Stimulated activated CD4-positive, alpha-beta T cell treated with anti-CD3 and anti-CD28 coated beads, Interleukin-1b, Interleukin-23, amount 100 ng/mL, for 4 hours (primary cell): ENCODE results near the gene KDM1A.

Source experiments
- DNase-seq, 2 donors: peaks; one replicate each; pipeline ENCODE4 v3.0.0-alpha.2; 2020; ENCODE audit warnings: low read depth in 2 of 2

The KDM1A gene

GRCh38 chr1:23110391-23110790 lies 91.1 kb downstream of the KDM1A start:
- no peak for DNase-seq

- DNase-seq, result peak in 1 of 2 donors; percentile 21
These were observed 92.6 kb downstream of the KDM1A start for GRCh38 chr1:23111600-23112535.

DNA sequence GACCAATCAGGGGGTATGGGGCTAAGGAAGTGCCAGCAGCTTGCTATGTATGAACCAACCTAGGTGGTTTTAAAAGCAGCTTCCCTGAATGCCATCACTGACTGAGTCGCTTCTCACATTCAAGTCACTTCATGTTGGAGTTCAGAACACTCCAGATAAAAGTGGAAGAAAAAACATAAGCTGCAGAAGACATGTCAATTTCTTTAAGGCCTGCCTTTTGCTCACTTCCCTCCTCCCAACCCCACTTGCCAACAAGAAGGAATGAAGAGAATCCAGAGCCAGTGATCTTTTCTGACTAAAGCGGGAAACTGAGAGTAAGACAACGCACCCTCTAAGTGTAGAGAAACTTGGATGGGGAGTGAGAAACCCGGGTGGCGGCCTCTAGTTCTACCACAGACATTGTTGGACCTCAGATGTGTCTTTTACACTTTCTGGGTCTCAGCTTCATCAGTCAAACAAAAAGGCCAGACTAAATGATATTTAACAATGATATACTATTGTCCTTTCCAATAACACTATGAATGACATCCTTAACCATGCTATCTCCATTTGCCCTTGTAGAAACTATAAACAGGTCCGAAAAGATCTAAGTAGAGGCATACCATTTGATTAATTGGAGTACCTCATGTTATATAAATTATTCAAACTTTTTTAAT lies 95.3 kb downstream of the KDM1A start:
- DNase-seq, result no peak

DNA sequence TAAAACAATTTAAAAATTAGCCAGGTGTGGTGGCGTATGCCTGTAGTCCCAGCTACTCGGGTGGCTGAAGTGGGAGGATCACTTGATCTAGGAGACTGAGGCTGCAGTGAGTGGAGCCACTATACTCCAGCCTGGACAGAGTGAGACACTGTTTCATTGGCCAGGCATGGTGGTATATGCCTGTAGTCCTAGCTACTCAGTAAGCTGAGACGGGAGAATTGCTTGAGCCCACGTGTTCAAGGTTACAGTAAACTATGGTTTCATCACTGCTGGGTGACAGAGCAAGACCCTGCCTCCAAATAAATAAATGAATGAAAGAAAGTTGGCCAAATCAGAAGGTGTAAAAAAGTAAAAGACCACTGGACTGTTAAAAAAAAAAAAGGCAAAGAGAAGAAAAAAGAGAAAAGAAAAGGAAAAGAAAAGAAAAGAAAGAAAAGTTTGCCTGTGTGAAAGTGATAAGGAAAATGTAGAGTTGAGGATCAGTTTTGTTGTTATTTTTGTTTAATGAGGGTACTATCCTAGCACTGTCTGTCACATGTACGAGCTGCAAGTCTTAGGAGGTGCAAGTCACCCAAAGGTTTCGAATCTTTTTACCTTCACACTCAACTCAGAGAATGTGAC lies 97.1 kb downstream of the KDM1A start:
- DNase-seq, result no peak

DNA sequence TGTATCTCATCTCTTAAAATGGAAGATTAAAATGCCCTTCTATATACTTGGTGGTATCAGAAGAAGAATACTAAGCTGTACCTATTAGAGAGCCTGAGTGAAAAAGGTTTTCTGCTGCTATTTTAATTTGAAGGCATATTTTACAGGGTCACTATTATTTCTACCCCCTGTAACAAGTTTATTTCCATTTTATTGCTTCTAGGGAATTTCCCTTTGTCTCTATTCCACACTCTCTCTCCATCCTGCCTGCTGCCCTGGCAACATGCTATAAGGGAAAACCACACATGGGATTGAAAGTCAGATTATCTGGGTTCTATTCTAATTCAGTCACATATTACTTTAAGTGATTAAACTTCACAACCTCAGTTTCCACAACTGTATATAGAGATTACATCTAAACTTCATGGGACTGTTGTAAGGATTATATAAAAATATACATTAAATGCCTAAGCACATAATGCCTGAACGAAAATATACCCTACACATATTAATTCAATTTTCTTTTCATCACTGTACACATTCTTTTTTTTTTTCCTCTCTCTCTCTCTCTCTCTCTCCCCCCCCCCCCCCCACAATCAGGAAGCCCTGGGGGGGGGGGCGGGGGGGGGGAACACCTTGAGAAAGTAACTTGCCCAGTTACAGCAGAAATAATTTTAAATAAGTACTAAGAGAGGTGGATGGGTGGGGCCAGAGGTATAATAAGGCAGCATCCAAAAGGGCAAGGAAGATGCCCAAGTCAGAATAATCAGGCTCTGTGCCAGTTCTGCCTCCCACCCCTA lies 97.8 kb downstream of the KDM1A start:
- no peak for DNase-seq

DNA sequence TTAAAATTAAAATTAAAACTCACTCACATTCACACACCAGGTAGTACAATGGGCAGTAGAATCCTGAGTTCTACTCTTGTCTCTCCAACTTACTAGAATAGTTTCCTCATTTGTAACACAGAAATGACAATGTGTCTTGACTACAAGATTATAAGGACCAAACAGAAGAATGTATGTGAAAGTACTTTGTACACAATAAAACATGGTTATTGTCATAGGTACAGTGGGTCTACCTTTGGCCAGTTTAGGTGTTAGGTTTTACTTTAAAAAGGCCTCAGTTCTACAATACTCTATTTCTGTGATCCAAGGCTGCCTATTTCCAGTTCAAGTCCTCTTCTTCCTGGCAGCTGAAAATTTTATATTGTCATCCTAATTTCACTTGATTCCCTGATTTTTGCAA lies 99.1 kb downstream of the KDM1A start:
- no peak for DNase-seq

DNA sequence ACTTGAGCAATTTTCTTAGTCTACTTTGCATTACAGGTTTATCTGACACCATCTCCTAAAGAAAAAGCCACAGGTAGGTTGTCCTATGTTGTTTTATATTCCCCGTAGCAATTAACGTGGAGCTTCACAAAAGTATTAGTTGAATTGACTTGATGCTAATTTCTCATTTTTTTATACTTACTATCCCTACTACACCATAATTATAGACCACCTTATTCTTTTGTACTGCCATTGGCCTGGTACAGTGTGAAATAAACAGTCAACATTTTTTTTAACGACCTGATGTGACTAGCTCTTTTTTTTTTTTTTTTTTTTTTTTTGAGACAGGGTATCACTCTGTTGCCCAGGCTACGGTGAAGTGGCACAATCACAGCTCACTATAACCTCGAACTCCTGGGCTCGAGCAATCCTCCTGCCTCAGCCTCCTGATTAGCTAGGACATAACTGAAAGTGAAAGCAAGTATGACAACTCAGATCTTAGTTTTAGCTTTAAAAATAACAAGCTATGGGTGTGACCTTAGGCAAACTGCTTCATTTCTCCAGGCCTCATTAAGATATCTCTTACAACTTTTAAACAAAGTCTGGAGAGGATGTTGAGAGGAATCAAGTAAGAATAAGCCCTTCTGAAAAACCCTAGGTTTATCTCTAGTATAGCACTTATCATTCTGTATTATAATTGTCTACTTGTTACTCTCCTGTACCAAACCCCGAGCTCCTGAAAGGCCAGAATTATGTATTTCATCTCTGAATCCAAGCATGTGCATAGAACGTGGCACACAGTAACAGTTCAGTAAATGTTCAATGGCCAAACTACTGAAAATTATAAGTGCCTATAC lies 99.9 kb downstream of the KDM1A start:
- no peak for DNase-seq

DNA sequence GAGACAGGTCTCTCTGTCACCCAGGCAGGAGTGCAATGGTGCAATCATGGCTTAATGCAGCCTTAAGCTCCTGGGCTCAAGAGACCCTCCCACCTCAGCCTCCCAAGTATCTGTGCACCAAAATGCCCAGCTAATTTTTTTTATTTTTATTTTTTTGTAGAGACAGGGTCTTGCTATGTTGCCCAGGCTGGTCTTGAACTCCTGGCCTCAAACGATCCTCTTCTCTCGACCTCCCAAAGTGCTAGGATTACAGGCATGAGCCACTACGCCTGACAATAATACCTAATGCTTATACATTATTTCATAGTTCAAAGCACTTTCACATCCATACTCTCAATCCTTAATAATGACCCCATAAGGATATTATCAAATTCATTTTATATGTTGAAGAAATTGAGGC lies 101.1 kb downstream of the KDM1A start:
- no peak for DNase-seq

- DNase-seq, result no peak
These were observed 102.9 kb downstream of the KDM1A start for GRCh38 chr1:23122023-23122748.

DNA sequence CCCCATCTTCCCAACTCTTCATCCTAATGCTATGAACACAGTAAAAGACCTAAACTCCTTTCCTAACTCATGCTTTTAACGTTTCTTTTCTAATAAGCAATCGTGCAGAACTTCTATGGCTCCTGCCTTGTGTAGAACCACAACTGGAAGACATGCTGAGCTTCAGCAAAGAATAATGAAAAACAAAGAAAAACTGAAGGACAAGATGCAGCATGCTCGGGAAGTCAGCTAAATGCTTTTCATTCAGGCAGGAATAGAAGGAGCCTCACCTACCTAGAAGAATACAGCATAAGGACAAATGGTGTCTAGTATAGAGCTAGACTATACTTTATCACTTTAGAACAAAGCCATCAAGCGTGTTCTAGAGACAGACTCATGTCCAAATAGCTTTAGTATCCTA lies 103.5 kb downstream of the KDM1A start:
- DNase-seq, result no peak

GRCh38 chr1:23123528-23123927 lies 104.3 kb downstream of the KDM1A start:
- no peak for DNase-seq

- no peak for DNase-seq
These were observed 105.2 kb downstream of the KDM1A start for GRCh38 chr1:23124259-23125026.

DNA sequence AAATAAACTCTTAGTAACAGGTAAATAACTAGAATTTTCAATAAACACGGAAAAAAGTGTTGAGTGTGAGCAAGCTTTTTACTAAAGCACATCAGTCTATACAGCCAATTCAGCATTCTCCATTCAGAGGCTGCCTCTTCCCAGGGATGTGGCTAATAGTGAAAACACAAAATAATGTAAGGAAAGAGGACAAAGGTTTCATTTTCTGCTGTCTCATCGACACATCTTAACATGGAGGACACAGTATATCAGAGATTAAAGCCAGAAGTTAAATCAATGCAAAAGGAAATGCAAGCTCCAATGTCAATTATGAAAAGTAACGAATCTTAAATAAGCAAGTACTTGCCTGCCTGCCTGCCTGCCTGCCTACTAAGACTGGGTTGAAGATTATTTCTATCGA lies 106.2 kb downstream of the KDM1A start:
- no peak for DNase-seq

GRCh38 chr1:23126200-23126599 lies 106.9 kb downstream of the KDM1A start:
- DNase-seq, result no peak

- DNase-seq, result no peak
These were observed 107.5 kb downstream of the KDM1A start for GRCh38 chr1:23126801-23127200.

DNA sequence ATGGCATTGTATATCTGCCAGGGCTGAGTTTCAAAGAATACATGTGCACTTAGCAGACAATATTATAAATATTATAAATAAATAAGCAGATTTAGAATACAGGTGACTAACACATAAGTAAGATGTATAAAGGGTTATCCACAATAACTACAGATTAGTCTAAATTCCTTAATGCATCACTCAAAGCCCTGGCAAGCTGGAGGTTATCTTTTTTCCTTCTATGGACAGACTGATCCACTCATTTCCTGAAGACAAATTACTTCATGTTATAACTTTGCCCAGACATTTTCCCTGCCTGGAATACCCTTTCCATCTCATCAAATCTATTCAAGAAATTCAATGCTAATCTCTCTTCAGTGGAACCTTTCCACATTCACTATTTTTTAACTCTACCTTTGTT lies 110.6 kb downstream of the KDM1A start:
- no peak for DNase-seq

DNA sequence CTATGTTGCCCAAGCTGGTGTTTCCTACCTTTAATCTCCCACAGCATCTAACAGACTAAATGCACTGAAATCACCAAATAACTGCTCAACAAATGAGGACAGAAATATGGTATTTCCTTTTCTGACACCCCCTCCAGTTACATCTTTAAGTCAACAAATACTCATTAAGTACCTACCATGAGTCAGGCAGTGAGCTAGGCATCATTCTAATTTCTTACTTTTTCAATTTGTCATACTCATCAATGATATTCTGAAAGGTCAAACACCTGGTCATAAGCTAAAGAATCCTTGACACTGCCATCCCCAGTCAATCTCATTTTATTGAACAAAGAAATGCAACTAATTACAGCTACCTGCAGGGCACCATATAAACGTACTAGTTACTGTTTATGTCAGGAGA lies 112.8 kb downstream of the KDM1A start:
- DNase-seq, result no peak
